Right lobe of liver (tissue), 6 donors: ENCODE results near the gene FUT2. TPM values are rescaled to one million over a fixed set of nuclear protein-coding genes. Genes with fewer than 3 reads are reported as not detected.

Source experiments
- ATAC-seq, 4 donors: fragments of 200-7000 bp; cut with Tn5 transposase; one replicate each; pipeline ENCODE4 v1.9.1; 2020; ENCODE audit warnings: mild to moderate bottlenecking in 4 of 4, moderate library complexity in 4 of 4
- DNase-seq, 3 donors: peaks; one replicate each; pipeline ENCODE4 v3.0.0-alpha.2; 2020
- H3K27ac ChIP-seq, 3 donors: fragments of 200-600 bp; one replicate each; pipeline ENCODE4 v1.8.0; 2022
- H3K27me3 ChIP-seq, 2 donors: fragments of 200-600 bp; one replicate each; pipeline ENCODE4 v1.8.0; 2022
- H3K36me3 ChIP-seq, 4 donors: fragments of 200-600 bp; sonication (generic) in 1 of 4; one replicate each; pipeline versions ENCODE4 v1.5.1 to v1.8.0; 2017 to 2022; ENCODE audit warnings: control low read depth in 1 of 4
- H3K4me1 ChIP-seq, 4 donors: fragments of 200-600 bp; sonication (generic) in 1 of 4; one replicate each; pipeline versions ENCODE4 v1.5.1 to v1.8.0; 2017 to 2022; ENCODE audit warnings: control low read depth in 1 of 4
- H3K4me3 ChIP-seq, 3 donors: fragments of 200-600 bp; one replicate each; pipeline ENCODE4 v1.8.0; 2022
- H3K9me3 ChIP-seq, 4 donors: fragments of 200-600 bp; sonication (generic) in 1 of 4; one replicate each; pipeline versions ENCODE4 v1.5.1 to v1.8.0; 2017 to 2022; ENCODE audit warnings: control low read depth in 1 of 4
- POLR2A ChIP-seq: fragments of 450-650 bp; IDR thresholded peaks from one replicate; pipeline ENCODE4 v1.6.1; 2017; ENCODE audit warnings: antibody characterized with exemption, mild to moderate bottlenecking
- WGBS: methylation state at CpG from one replicate; pipeline ENCODE4 v1.1.6; 2018; ENCODE audit warnings: low coverage, low lambda C conversion rate; ENCODE audit not compliant: insufficient coverage; ENCODE audit errors: missing lambda C conversion rate; 5-methylcytosine and 5-hydroxymethylcytosine counted together
- intact Hi-C, 2 donors: fragments of 100-400 bp; cut with DNase I; formaldehyde crosslinking; loops; one replicate each; pipeline versions ENCODE4 v1.11.2 to v1.14.1; 2022
- total RNA-seq, 6 experiments: library from RNA; depleted of rRNA in 2 of 6; stranded (reverse); fragments of >200 nt in 2 of 6; fragmentation: NEBNext Ultra II Directional in 3 of 6; extraction: Animal tissue kit (Norgen Biotek cat#: 25700) in 3 of 6; gene quantifications; one replicate each; pipeline versions ENCODE4 v1.1.0 to v1.2.4, GENCODE V29; 2016 to 2023
- TF ChIP-seq, protein P1 (sequence below), 4 donors: fragments of 200-600 bp in 3 of 4; fragments of 450-650 bp in 1 of 4; IDR thresholded peaks; one replicate each; pipeline versions ENCODE4 v1.5.1 to v1.8.0; 2016 to 2022; ENCODE audit warnings: antibody characterized with exemption in 4 of 4, mild to moderate bottlenecking in 2 of 4
- donor health status: DM: no; HTN: yes; CAD: no.
- donor health status: DM: no; HTN: no; CAD: no.
- donor health status: DM: no; HTN: no; CAD: no.
- donor health status: DM: no; HTN: yes; CAD: no.
- donor health status: DM: no; HTN: yes; CAD: no.

FUT2 gene
- total RNA-seq, 6 experiments from 2014 or later: 2.6 TPM; not detected in 5

DNA sequence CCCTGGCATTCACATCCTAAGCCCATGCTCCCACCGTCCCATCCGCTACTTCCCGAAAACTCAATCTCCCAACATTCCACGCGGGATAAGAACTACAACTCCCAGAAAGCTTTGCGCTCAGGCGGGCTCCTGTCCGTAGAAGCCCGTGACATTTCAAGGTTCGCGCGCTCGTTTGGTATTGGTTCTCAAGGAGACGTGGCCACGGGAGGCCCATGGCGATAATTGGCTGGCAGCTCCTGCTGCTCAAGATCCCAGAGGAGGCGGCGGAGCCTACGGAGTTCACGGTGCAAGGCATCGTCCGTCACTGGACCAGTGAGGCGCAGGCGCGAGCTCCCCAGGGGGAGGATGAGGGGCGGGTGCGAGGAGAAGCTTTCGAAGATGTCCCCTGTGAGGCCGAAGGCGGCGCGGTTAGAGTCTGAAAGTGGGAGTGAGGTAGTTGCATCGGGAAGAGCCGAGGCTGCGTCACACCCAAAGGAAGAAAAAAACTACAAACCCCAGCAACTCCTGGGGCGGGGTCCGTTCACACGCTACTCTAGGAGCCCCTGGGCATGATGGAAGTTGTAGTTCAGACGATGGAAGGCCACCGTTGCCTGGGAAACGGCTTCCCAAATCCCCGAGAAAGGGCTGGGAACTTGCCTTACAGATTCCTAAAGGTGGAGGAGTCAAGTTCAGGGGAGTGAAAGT, 25.0 kb downstream of the FUT2 start:
- ATAC-seq: peak; percentile 80 to 91 (median 88)
- TF ChIP-seq POLR2A: no peak
- TF ChIP-seq, protein P1, sequence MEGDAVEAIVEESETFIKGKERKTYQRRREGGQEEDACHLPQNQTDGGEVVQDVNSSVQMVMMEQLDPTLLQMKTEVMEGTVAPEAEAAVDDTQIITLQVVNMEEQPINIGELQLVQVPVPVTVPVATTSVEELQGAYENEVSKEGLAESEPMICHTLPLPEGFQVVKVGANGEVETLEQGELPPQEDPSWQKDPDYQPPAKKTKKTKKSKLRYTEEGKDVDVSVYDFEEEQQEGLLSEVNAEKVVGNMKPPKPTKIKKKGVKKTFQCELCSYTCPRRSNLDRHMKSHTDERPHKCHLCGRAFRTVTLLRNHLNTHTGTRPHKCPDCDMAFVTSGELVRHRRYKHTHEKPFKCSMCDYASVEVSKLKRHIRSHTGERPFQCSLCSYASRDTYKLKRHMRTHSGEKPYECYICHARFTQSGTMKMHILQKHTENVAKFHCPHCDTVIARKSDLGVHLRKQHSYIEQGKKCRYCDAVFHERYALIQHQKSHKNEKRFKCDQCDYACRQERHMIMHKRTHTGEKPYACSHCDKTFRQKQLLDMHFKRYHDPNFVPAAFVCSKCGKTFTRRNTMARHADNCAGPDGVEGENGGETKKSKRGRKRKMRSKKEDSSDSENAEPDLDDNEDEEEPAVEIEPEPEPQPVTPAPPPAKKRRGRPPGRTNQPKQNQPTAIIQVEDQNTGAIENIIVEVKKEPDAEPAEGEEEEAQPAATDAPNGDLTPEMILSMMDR (IDR thresholded peaks at IDR 0.05): no peak
- Histone ChIP-seq H3K27ac (peak overlapping the region; percentile 33 to 62 (median 62)), H3K4me1 (no peaks in the 10 kb centered on the region), H3K9me3 (no peaks in the 10 kb centered on the region), H3K36me3 (no peaks in the 10 kb centered on the region), H3K4me3 (peak overlapping the region; percentile 43 to 63 (median 59)), H3K27me3 (no peaks in the 10 kb centered on the region)
- whole genome bisulfite sequencing: 15% methylated on average over 33 of the region's 42 CpGs
- DNase-seq: peak; percentile 96 to 98 (median 98)
- intact Hi-C loops: no loop called here

- intact Hi-C loops: no loop called here
- TF ChIP-seq POLR2A: no peak
- TF ChIP-seq, protein P1 (IDR thresholded peaks at IDR 0.05): no peak
- WGBS: 73% methylated on average over 7 of the region's 11 CpGs
- Histone ChIP-seq H3K4me3 (no peak overlapping the region), H3K9me3 (no peaks in the 10 kb centered on the region), H3K27ac (no peak overlapping the region), H3K36me3 (no peaks in the 10 kb centered on the region), H3K27me3 (no peaks in the 10 kb centered on the region), H3K4me1 (no peaks in the 10 kb centered on the region)
- DNase-seq (no peak), ATAC-seq (no peak)
Observed at GRCh38 chr19:48722196-48722708, 26.5 kb downstream of the FUT2 start.

GRCh38 chr19:48724796-48725753, 29.3 kb downstream of the FUT2 start:
- intact Hi-C loops: no loop called here
- Histone ChIP-seq H3K27ac (peak overlapping the region; percentile 50 to 64 (median 55)), H3K4me1 (no peaks in the 10 kb centered on the region), H3K36me3 (no peaks in the 10 kb centered on the region), H3K27me3 (no peaks in the 10 kb centered on the region), H3K9me3 (no peaks in the 10 kb centered on the region), H3K4me3 (no peak overlapping the region)
- DNase-seq (no peak), ATAC-seq (peak; percentile 17 to 36 (median 28))
- 39% methylated on average over 9 of the region's 11 CpGs for WGBS
- TF ChIP-seq POLR2A: no peak
- TF ChIP-seq, protein P1 (IDR thresholded peaks at IDR 0.05): no peak

DNA sequence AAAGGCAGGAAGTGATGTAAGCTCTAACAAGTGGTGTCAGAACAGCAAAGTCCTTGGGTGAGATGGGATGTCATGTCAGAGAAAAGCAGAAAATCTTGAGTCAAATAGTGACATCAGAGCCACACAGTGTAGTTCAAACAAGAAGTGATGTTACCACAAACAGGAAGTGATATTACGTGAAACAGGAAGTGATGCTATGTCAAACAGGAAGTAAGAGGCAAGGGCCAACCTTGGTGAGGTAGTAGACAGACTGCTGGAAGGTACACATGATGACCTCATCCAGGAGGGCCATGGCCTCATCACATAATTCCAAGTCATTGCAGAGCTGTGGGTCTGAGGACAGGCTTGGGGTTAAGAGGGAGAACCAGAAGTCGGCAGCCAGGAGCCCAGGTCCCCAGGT, 30.8 kb downstream of the FUT2 start:
- TF ChIP-seq, protein P1 (IDR thresholded peaks at IDR 0.05): no peak
- no peak for TF ChIP-seq POLR2A
- intact Hi-C loops: no loop called here
- ATAC-seq: peak in 1 of 4 donors; percentile 8
- Histone ChIP-seq H3K27ac (peak overlapping the region in 2 of 3 donors; percentile 55 to 64), H3K36me3 (no peaks in the 10 kb centered on the region), H3K27me3 (no peaks in the 10 kb centered on the region), H3K4me1 (no peaks in the 10 kb centered on the region), H3K9me3 (no peaks in the 10 kb centered on the region), H3K4me3 (no peak overlapping the region)
- DNase-seq: no peak
- WGBS: 33% methylated on average over 1 of the region's 2 CpGs
